GM19397 (cell line): Measurements from ENCODE around the gene UBE2H.
"Not testable (repeated sequence)": the region's sequence is repeated elsewhere in the genome, so short reads cannot be mapped to it uniquely, and the experiment has no call there.

Source experiments
- ATAC-seq: cut with Tn5 transposase; IDR thresholded peaks from one replicate; pipeline ENCODE4 v1.9.1; 2021; ENCODE audit warnings: mild to moderate bottlenecking, moderate library complexity; ENCODE audit not compliant: unreplicated experiment

Gene UBE2H

GRCh38 chr7:129848436-129848835 is 104.3 kb downstream of the UBE2H start:
- ATAC-seq = no peak

- no peak for ATAC-seq
Measured at GRCh38 chr7:129845972-129846327, 106.8 kb downstream of the UBE2H start.

DNA sequence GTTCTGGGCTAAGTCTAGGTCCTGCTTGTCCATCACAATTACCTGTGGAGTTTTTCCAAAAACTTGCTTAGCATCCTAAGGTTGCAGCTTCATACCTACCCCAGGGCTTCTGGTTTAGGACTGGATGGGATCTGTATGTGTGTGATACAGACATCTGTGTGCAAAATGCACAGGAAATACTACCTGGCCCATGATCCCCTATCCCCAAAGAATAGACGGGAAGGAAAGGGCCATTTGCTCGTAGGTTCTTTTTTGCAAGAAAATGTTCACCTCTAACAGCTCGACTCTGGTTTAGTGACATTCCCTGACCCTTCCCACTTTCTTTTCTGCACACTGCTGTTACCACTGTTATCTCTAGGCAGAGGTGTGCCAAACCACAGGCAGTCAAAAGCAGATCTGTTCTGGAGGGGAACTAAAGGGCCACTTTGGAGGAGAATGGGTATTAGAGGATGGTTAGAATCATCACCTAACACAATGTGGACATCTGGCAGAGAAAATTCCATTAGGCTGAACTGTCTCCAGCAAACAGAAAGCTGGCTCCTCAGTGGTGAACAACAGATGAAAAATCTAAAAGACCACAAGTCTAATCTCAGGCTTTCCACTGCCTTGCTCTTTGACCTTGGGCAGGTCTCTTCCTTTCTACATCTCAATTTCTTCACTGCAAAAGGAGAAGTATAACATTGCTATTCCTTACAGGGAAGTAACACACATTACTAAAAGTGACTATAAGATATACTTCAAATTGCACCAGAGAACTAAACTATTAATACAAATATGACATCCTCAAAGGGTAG is 107.4 kb downstream of the UBE2H start:
- ATAC-seq = no peak

- ATAC-seq = no peak
Measured at GRCh38 chr7:129843978-129844840, 108.6 kb downstream of the UBE2H start.

GRCh38 chr7:129843365-129843898 is 109.3 kb downstream of the UBE2H start:
- no peak for ATAC-seq

GRCh38 chr7:129841465-129841864 is 111.3 kb downstream of the UBE2H start:
- no peak for ATAC-seq

- no peak for ATAC-seq
Measured at GRCh38 chr7:129840757-129841156, 112.0 kb downstream of the UBE2H start.

DNA sequence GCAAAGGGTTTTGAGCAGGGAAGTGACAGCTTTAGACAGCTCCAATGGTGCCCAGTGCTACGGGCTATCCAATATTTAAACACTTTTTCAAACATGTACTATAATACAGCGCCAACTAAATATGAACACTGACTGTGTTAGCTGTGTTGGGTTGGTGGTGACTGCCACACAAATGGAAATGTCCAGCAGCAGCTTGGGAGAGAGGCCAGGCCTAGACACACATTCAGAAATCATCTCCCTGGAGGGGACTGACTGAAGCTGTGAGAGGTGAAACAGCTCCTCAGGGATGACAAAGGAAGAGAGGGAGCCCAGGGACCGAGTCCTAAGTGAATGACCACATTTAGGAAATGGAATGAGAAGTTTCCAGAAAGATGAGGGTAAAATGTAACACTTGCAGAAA is 115.8 kb downstream of the UBE2H start:
- ATAC-seq = no peak

DNA sequence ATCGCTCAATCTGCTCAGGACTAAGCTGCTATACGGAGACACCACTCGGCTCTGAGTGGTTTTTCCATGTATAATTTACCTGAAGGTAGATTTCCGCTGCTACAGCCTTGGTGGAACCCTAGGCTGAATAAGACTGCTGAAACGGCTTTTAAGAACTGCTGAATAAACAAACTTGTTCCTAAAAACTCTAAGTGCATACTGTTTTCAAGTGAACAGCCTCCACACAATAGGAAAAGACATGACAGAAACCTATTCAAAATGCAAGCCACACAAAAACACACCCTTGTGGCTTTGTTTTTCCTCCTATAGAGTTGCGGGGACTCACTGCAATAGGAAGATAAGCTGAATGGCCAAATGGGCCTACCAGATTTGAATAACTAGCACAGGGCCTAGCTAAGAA is 117.2 kb downstream of the UBE2H start:
- ATAC-seq = no peak

DNA sequence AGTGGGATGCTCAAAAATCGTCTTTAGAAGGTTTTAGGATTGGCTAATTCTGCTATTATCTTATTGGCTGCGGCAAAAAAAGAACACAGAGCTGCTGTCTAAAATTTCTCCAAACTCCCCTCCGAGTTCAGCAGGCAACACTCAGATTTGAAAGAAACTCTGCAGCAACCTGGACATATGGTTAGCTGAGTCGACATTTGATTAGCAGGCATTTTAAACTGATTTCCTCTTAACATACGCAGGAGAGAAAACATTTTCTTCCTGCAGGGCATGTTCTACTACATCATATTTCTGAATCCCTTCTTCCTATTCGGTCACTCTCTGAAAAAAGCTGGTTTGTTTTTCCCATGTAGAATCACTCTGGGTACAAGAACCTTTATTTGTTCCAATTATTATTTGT is 119.4 kb downstream of the UBE2H start:
- not testable (repeated sequence) for ATAC-seq

DNA sequence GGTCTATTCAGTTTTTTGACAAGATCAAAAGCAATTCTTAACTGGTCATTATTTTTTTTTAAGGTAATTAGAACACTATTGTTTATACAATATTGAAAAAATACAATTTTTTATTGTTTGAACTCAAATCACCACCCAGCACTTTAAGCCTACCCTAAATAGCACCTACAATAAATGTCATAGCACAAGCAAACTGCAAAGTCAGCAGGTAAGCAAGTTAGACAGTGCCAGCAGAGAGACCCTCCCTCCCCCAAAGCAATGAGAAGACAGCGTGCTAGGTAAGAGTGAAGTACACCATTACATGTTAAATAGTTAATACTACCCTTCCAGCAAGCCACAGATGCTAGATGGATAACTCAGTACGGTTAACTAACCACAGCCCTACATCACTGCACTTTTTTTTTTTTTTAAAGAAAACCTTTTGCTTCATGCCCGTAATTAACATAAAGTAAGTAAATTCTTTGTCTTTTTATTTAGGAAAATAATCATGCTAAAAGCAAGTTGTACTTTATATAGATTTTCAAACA is 120.0 kb downstream of the UBE2H start:
- ATAC-seq = no peak

DNA sequence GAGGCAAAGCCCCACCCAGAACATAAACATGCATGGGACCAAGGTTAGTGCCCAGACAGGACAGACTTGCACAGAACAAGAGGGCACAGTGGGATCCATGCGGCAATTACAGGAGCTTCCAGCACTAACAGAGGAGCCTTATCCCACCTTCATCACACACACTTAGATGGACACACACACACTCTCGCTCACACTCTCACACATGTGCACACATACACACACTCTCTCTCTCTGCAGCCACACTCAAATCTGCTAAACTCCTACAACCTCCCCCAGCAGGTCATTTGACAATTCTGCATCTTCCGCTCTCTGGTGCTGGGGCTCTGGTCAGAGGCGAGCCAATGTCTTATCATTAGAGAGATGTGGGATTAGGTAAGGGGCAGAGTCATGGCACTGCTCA is 120.5 kb downstream of the UBE2H start:
- no peak for ATAC-seq

- no peak for ATAC-seq
Measured at GRCh38 chr7:129831424-129832058, 121.2 kb downstream of the UBE2H start.

DNA sequence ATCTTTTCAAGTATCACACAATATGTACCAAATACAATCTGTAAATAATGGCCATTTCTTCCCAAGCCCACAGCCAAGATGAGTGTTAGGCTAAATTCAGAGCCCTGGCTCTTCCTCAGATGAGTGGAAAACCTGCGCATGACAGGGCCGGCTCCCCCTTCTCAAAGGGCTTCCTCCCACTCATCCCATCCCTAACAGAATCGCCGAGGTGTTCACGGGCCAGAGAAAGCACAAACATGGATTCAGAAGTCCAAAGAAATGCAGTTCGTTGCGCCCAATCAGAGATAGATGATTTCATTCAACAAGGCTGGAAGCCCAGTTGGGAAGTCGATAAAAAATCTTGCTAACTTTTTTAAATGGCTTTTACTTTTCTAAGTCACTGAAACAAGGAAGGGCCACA is 121.8 kb downstream of the UBE2H start:
- no peak for ATAC-seq

- ATAC-seq = no peak
Measured at GRCh38 chr7:129829737-129830631, 122.8 kb downstream of the UBE2H start.

DNA sequence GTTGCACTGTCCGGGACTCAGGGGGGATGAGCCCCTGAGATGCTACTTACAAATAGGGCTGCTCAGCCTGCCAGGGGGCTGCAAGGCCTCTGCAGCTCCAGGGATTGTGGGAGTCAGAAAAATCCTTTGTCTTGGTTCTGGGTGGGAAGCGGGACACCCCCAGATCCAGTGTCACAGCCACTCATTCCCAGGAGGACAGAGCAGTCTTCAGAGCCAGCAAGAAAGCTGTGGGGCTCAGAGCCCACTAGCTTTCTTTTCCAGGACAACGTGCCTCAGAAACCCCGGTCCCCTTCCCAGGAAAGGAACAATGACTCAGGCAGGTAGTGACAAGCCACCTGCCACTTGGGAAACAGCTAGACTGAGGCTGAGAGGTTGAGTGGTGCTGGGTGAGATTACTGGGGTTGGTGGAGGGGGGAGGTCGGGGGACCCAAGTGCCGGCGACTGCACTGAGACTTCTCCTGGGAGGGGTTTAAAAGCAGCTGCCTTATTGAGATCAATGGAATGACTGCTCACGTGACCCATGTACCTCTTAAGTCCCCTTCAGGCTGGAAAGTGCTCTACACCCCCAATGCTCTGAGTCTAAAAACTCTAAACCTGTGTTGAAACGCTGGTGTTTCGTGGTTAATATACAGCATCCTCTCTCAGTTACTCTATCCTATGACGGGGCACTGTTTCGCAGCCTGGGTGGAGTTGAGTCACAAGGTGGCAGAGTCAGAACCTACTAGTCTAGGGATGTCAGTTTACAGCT is 123.6 kb downstream of the UBE2H start:
- no peak for ATAC-seq

GRCh38 chr7:129828078-129828762 is 124.5 kb downstream of the UBE2H start:
- ATAC-seq = no peak

GRCh38 chr7:129827467-129827990 is 125.2 kb downstream of the UBE2H start:
- ATAC-seq = no peak

DNA sequence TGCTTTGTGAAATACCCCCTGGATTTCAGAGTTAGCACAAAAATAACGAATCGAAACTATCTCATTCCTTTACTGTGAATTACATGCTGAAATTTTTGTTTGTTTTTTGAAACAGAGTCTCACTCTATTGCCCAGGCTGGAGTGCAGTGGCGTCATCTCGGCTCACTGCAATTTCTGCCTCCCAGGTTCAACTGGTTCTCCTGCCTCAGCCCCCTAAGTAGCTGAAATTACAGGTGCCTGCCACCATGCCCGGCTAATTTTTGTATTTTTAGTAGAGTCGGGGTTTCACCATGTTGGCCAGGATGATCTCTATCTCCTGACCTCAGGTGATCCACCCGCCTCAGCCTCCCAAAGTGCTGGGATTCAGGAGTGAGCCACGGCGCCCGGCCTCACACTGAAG is 125.9 kb downstream of the UBE2H start:
- ATAC-seq = not testable (repeated sequence)
